ENCODE measurements around the gene SLTM.

- TF ChIP-seq CTCF (conservative IDR thresholded peaks at IDR 0.05; ENCODE audit: low read depth, low read length) = no peak
- no peak for TF ChIP-seq EZH2 (IDR thresholded peaks at IDR 0.05; ENCODE audit: borderline replicate concordance, low read depth, low read length, poor library complexity, severe bottlenecking)
These were observed 25.3 kb upstream of the SLTM start for GRCh38 chr15:58958811-58959210.
